ENCODE measurements around the gene ZNF343.

Gene ZNF343

DNA sequence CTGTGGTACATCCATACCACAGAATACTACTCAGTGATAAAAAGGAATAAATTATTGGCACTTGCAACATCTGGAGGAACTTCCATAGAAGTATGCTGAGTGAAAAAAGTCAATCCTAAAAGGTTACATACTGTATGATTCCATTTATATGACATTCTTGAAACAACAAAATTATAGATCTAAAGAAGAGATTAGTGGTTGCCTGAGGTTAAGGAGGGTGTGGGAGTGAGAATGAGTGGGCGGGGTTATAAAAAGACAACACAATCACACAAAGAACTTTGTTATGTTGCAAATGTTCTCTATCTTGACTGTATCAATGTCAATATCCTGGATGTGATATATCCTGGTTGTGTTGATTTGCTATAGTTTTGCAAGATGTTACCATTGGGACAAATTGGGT is 59.3 kb downstream of the ZNF343 start:
- Histone ChIP-seq H3F3A (ENCODE audit: insufficient read depth, low read length) (no peaks in the 10 kb centered on the region), H3K4me3 (ENCODE audit: low read depth, low read length, poor library complexity, severe bottlenecking) (no peak overlapping the region), H3K9me2 (ENCODE audit: low read depth, low read length) (no peaks in the 10 kb centered on the region), H2AFZ (ENCODE audit: low read length) (no peak overlapping the region), H3K4me2 (ENCODE audit: low read length) (no peak overlapping the region), H3K9ac (ENCODE audit: low read length) (no peak overlapping the region), H3K9me3 (ENCODE audit: low read length) (no peaks in the 10 kb centered on the region), H3K36me3 (ENCODE audit: insufficient read depth, low read length) (no peaks in the 10 kb centered on the region), H4K20me1 (ENCODE audit: insufficient read depth, low read length) (no peaks in the 10 kb centered on the region), H3K27ac (ENCODE audit: low read depth, low read length, poor library complexity, severe bottlenecking) (no peak overlapping the region), H3K79me2 (ENCODE audit: insufficient read depth, low read length) (no peaks in the 10 kb centered on the region), H3K27me3 (ENCODE audit: insufficient read depth, low read length) (no peaks in the 10 kb centered on the region), H3K4me1 (ENCODE audit: insufficient read depth, low read length, severe bottlenecking) (no peaks in the 10 kb centered on the region)
- TF ChIP-seq EZH2 (IDR thresholded peaks at IDR 0.05; ENCODE audit: borderline replicate concordance, low read length), result no peak
- TF ChIP-seq, protein P1, sequence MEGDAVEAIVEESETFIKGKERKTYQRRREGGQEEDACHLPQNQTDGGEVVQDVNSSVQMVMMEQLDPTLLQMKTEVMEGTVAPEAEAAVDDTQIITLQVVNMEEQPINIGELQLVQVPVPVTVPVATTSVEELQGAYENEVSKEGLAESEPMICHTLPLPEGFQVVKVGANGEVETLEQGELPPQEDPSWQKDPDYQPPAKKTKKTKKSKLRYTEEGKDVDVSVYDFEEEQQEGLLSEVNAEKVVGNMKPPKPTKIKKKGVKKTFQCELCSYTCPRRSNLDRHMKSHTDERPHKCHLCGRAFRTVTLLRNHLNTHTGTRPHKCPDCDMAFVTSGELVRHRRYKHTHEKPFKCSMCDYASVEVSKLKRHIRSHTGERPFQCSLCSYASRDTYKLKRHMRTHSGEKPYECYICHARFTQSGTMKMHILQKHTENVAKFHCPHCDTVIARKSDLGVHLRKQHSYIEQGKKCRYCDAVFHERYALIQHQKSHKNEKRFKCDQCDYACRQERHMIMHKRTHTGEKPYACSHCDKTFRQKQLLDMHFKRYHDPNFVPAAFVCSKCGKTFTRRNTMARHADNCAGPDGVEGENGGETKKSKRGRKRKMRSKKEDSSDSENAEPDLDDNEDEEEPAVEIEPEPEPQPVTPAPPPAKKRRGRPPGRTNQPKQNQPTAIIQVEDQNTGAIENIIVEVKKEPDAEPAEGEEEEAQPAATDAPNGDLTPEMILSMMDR (IDR thresholded peaks at IDR 0.05; ENCODE audit: low read length), result no peak

DNA sequence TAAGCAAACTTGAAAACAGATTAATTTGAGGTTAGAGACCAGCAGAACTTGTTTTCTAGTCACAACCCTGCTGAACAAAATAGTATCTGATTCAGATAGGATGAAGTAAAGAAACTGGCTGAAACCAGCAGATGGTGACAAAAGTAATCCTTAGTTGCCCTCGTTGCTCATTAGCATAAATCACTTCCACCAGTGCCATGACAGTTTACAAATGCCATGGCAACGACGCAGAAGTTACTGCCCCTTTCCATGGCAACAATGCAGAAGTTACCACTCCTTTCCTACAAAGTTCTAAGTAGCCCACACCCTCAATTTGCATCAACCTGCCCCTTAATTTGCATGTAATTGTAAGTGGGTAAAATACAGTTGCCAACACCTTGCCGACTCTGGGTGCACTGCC is 61.9 kb downstream of the ZNF343 start:
- Histone ChIP-seq H3K4me3 (ENCODE audit: low read depth, low read length, poor library complexity, severe bottlenecking) (no peak overlapping the region), H3K4me2 (ENCODE audit: low read length) (no peak overlapping the region), H3K79me2 (ENCODE audit: insufficient read depth, low read length) (no peaks in the 10 kb centered on the region), H3K27ac (ENCODE audit: low read depth, low read length, poor library complexity, severe bottlenecking) (no peak overlapping the region), H4K20me1 (ENCODE audit: insufficient read depth, low read length) (no peaks in the 10 kb centered on the region), H3K4me1 (ENCODE audit: insufficient read depth, low read length, severe bottlenecking) (no peaks in the 10 kb centered on the region), H3F3A (ENCODE audit: insufficient read depth, low read length) (no peaks in the 10 kb centered on the region), H3K9me3 (ENCODE audit: low read length) (no peaks in the 10 kb centered on the region), H3K9me2 (ENCODE audit: low read depth, low read length) (no peaks in the 10 kb centered on the region), H2AFZ (ENCODE audit: low read length) (no peak overlapping the region), H3K27me3 (ENCODE audit: insufficient read depth, low read length) (no peaks in the 10 kb centered on the region), H3K36me3 (ENCODE audit: insufficient read depth, low read length) (no peaks in the 10 kb centered on the region), H3K9ac (ENCODE audit: low read length) (no peak overlapping the region)
- TF ChIP-seq EZH2 (IDR thresholded peaks at IDR 0.05; ENCODE audit: borderline replicate concordance, low read length), result no peak
- TF ChIP-seq, protein P1 (IDR thresholded peaks at IDR 0.05; ENCODE audit: low read length), result no peak

Data from OCI-LY1 (cell line).